GM21717 (cell line): ENCODE results near the gene CT47A7.
"Not testable (repeated sequence)": the region's sequence is repeated elsewhere in the genome, so short reads cannot be mapped to it uniquely, and the experiment has no call there.

Experiments
- ATAC-seq: cut with Tn5 transposase; IDR thresholded peaks from one replicate; pipeline ENCODE4 v1.9.1; 2021; ENCODE audit warnings: mild to moderate bottlenecking, moderate library complexity; ENCODE audit not compliant: unreplicated experiment

The CT47A7 gene

DNA sequence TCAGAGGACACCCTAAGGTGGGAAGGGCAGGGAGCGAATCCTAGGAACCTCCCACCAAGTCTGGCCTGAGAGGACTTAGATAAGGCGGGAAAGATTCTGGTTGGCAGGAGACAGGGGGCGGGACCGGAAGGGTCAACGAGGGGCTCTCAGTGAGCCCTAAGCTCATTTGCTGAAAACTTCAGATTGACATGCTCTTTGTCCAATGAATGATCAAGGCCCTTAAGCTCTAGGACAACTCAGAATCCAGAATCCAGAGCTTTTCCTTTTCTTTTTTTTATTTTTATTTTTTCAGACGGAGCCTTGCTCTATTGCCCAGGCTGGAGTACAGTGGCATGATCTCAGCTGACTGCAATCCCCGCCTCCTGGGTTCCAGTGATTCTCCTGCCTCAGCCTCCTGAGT, at the start of gene CT47A7:
TSS of gene CT47A7 (minus strand) at position 101 of the 400 bp plus-strand sequence. CDS start 255 bp downstream, outside the sequence.
- ATAC-seq = not testable (repeated sequence)

DNA sequence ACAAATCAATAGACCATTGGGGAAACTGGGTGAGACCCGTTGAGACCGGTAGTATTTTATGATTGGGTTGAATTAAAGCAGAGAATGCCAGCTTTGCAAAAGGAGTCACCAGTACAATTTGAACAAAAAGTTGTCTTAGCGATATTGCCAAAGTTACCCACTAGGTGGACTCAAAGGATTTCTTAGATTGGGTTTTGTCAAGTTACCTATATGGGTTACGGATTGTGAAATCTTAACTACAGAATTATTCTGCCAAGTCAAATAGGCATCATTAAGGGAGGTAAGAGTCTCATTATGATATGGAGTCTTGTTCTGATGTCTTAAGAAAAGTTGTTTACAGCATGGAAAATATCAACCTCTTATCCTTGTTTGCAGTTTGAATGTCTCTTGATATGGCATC, 44.2 kb upstream of the CT47A7 start:
- no peak for ATAC-seq

DNA sequence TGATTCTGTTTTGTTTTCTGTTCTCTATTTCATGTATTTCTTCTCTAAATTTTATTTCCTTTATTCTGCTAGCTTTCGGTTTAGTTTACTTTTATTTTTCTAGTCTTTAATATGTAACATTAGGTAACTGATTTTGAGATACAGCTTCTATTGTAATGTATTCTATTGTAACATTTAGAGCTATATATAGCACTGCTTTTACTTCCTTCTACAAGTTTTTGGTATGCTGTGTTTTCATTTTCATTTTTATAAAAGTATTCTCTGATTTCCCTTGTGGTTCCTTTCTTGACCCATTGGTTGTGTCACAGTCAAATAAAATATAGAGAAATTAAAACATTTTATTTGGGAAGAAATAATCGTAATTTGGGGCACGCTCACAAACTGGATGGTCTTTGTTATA, 43.0 kb upstream of the CT47A7 start:
- ATAC-seq = peak; percentile 84

DNA sequence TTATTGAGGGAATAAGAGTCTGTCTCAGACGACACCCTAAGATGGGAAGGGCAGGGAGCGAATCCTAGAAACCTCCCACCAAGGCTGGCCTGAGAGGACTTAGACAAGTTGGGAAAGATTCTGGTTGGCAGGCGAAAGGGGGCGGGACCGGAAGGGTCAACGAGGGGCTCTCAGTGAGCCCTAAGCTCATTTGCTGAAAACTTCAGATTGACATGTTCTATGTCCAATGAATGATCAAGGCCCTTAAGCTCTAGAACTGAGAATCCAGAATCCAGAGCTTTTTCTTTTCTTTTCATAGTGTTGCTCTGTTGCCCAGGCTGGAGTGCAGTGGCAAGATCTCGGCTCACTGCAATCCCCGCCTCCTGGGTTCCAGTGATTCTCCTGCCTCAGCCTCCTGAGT, 29.3 kb upstream of the CT47A7 start, which contains the start of gene CT47A1:
TSS of gene CT47A1 (minus strand) at position 101 of the 400 bp plus-strand sequence. CDS start 231 bp downstream, outside the sequence.
- not testable (repeated sequence) for ATAC-seq
